GM23338 (cell line): ENCODE results near the gene C19orf25. TPM values are rescaled to one million over a fixed set of nuclear protein-coding genes. Genes with fewer than 3 reads are reported as not detected.

Experiments
- ATAC-seq: fragments of 200-7000 bp; cut with Tn5 transposase; 3 replicates; pipeline ENCODE4 v1.9.1; 2020
- DNase-seq: peaks from one replicate; pipeline ENCODE4 v3.0.0-alpha.2; 2015; ENCODE audit warnings: low spot score
- H2AFZ ChIP-seq: fragments of 200-600 bp; sonication (generic); 2 replicates; pipeline ENCODE4 v1.8.0; 2016; ENCODE audit warnings: antibody characterized with exemption, mild to moderate bottlenecking, moderate library complexity
- H3F3A ChIP-seq: fragments of 200-600 bp; sonication (generic); replicated peaks from 2 replicates; pipeline ENCODE4 v1.8.0; 2017; ENCODE audit warnings: antibody characterized with exemption, mixed run types, low read depth
- H3K27ac ChIP-seq: fragments of 200-600 bp; sonication (generic); 2 replicates; pipeline ENCODE4 v1.6.1; 2016; ENCODE audit warnings: low read depth
- H3K27me3 ChIP-seq: fragments of 200-600 bp; sonication (generic); 2 replicates; pipeline ENCODE4 v1.8.0; 2016; ENCODE audit warnings: mild to moderate bottlenecking, mixed run types, moderate library complexity; ENCODE audit not compliant: insufficient read depth
- H3K36me3 ChIP-seq: fragments of 200-600 bp; sonication (generic); 2 replicates; pipeline ENCODE4 v1.8.0; 2016; ENCODE audit warnings: mild to moderate bottlenecking; ENCODE audit not compliant: insufficient read depth
- H3K4me1 ChIP-seq: fragments of 200-600 bp; sonication (generic); 2 replicates; pipeline ENCODE4 v1.8.0; 2016; ENCODE audit warnings: mild to moderate bottlenecking, moderate library complexity; ENCODE audit not compliant: insufficient read depth
- H3K4me2 ChIP-seq: fragments of 200-600 bp; sonication (generic); 2 replicates; pipeline ENCODE4 v1.7.1; 2017; ENCODE audit warnings: mixed run types
- H3K4me3 ChIP-seq: fragments of 200-600 bp; sonication (generic); 2 replicates; pipeline ENCODE4 v1.6.1; 2016; ENCODE audit warnings: mixed run types
- H3K79me2 ChIP-seq: fragments of 200-600 bp; sonication (generic); replicated peaks from 2 replicates; pipeline ENCODE4 v1.8.0; 2017; ENCODE audit warnings: mild to moderate bottlenecking; ENCODE audit not compliant: insufficient read depth
- H3K9me2 ChIP-seq: fragments of 200-600 bp; sonication (generic); 2 replicates; pipeline ENCODE4 v1.8.0; 2017; ENCODE audit not compliant: insufficient read depth
- H4K20me1 ChIP-seq: fragments of 200-600 bp; sonication (generic); replicated peaks from 2 replicates; pipeline ENCODE4 v1.8.0; 2017; ENCODE audit warnings: mild to moderate bottlenecking; ENCODE audit not compliant: insufficient read depth
- H3K27ac Mint-ChIP-seq: 2 replicates; pipeline ENCODE4 v1.8.0; 2020; ENCODE audit warnings: inconsistent platforms, mild to moderate bottlenecking, moderate library complexity, mixed read lengths
- H3K27me3 Mint-ChIP-seq: 3 replicates; pipeline ENCODE4 v1.8.0; 2022; ENCODE audit warnings: low read depth, mild to moderate bottlenecking, moderate library complexity, mixed read lengths, inconsistent platforms; ENCODE audit not compliant: insufficient read depth, poor library complexity
- H3K36me3 Mint-ChIP-seq: 3 replicates; pipeline ENCODE4 v1.8.0; 2021; ENCODE audit warnings: low read depth, mild to moderate bottlenecking, inconsistent platforms, moderate library complexity, mixed read lengths
- H3K4me1 Mint-ChIP-seq: 3 replicates; pipeline ENCODE4 v1.8.0; 2020; ENCODE audit warnings: mild to moderate bottlenecking, inconsistent platforms, mixed read lengths
- H3K4me3 Mint-ChIP-seq: 3 replicates; pipeline ENCODE4 v1.8.0; 2021; ENCODE audit warnings: moderate library complexity, mild to moderate bottlenecking, inconsistent platforms, mixed read lengths
- H3K9me3 Mint-ChIP-seq: 3 replicates; pipeline ENCODE4 v1.8.0; 2020; ENCODE audit warnings: moderate library complexity, mild to moderate bottlenecking, inconsistent platforms, mixed read lengths
- NANOG ChIP-seq: IDR thresholded peaks from 2 replicates; pipeline ENCODE4 v1.6.1; 2016; ENCODE audit warnings: antibody characterized with exemption, borderline replicate concordance
- STAT1 ChIP-seq: IDR thresholded peaks from one replicate; pipeline ENCODE4 v1.6.1; 2016; ENCODE audit warnings: antibody characterized with exemption; ENCODE audit not compliant: unreplicated experiment
- ZNF114 ChIP-seq: fragments of 250-450 bp; sonication (Bioruptor Pico); IDR thresholded peaks from 2 replicates; pipeline ENCODE4 v1.5.0; 2020; ENCODE audit warnings: mild to moderate bottlenecking, moderate library complexity
- polyA plus RNA-seq: library from polyadenylated mRNA; unstranded; fragments of >200 nt; fragmentation: Nextera tagmentation; extraction: Ambion mirVana; gene quantifications from 2 replicates; pipeline ENCODE4 v1.2.1, GENCODE V29; 2016
- total RNA-seq: library from RNA; depleted of rRNA; stranded (reverse); fragments of >200 nt; shearing (Covaris generic); gene quantifications from 2 replicates; pipeline ENCODE4 v1.2.3, GENCODE V29; 2014
- TF ChIP-seq, protein P1 (sequence below): IDR thresholded peaks from 2 replicates; pipeline ENCODE4 v1.6.1; 2016; ENCODE audit warnings: antibody characterized with exemption
- TF ChIP-seq, protein P2 (sequence below): fragments of 250-450 bp; sonication (Bioruptor Pico); IDR thresholded peaks from 2 replicates; pipeline ENCODE4 v1.5.0; 2020; ENCODE audit warnings: mild to moderate bottlenecking, moderate library complexity
- TF ChIP-seq, protein P3 (sequence below), 2 experiments: fragments of 200-600 bp in 1 of 2; sonication (generic) in 1 of 2; conservative IDR thresholded peaks; 2 replicates each; pipeline versions ENCODE4 v1.5.1 to v1.6.1; 2016 to 2017; ENCODE audit warnings: antibody characterized with exemption in 2 of 2, low read depth in 2 of 2, mild to moderate bottlenecking in 2 of 2, moderate library complexity in 1 of 2

The C19orf25 gene
- total and polyA plus RNA-seq, 2 experiments from 2014 or later = 43.5 to 61.1 TPM

DNA sequence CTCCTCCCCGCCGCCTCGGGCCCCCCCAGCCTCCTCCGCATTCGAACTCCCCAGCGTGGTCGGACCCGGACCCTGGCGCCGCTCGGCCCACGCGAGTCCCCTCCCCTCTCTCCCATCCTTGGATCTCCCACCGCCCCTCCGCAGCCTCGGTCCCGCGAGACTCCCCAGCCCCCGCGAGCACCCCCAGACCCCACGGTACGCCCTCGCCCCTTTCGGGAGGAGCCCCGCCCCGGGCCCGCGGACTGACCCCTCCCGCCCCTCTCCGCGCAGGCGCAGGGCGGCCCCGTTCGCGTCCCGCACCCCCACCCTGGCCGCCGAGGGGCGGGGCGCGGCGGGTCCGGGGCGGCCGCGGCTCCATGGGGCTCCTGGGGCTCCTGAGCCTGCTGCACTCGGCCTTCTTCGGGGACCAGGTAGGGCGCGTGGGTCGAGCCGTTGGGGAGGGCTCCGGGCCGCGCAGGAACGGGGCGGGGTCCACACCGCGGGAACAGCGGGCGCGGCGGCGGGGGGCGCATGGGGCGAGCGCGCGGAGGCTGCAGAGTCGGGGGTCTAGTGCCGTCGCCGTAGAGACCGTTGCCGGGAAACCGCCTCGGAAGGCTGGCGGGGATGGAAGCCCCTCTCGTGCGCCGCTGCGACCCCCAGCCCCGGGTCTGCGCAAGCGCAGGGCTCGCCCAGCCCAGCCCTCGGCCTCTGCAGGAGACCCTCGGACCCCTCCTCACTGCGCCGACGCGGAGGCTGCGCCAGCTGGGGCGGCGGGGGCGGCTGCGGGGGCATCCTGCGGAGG lies 32.9 kb downstream of the C19orf25 start:
- peak overlapping the region; percentile 78 for H3K4me2 ChIP-seq
- no peak overlapping the region for H3K27ac ChIP-seq
- Mint-ChIP-seq H3K9me3 (no peaks in the 10 kb centered on the region; the same call in 2 of the 3 replicates), H3K4me1 (peaks cover 34% of the 10 kb centered on the region), H3K27me3 (peaks cover 57% of the 10 kb centered on the region), H3K4me3 (no peak overlapping the region), H3K27ac (no peak overlapping the region), H3K36me3 (peaks cover 20% of the 10 kb centered on the region)
- 0 out of 2 replicates have a peak, but pooled peaks cover 3% of the 10 kb centered on the region for H3K79me2 ChIP-seq
- peak; percentile 13 for ATAC-seq
- peaks cover 21% of the 10 kb centered on the region; the same call in 1 of the 2 replicates for H3K4me1 ChIP-seq
- peak; percentile 75 for DNase-seq
- no peaks in the 10 kb centered on the region for H3K9me2 ChIP-seq
- H2AFZ ChIP-seq = no peak overlapping the region
- H3K36me3 ChIP-seq = peaks cover 5% of the 10 kb centered on the region
- H3K4me3 ChIP-seq = peak overlapping the region; percentile 83
- H4K20me1 ChIP-seq = peaks cover 12% of the 10 kb centered on the region
- no peak for TF ChIP-seq NANOG
- no peak for TF ChIP-seq ZNF114
- TF ChIP-seq, protein P1, sequence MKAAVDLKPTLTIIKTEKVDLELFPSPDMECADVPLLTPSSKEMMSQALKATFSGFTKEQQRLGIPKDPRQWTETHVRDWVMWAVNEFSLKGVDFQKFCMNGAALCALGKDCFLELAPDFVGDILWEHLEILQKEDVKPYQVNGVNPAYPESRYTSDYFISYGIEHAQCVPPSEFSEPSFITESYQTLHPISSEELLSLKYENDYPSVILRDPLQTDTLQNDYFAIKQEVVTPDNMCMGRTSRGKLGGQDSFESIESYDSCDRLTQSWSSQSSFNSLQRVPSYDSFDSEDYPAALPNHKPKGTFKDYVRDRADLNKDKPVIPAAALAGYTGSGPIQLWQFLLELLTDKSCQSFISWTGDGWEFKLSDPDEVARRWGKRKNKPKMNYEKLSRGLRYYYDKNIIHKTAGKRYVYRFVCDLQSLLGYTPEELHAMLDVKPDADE = no peak
- TF ChIP-seq, protein P2, sequence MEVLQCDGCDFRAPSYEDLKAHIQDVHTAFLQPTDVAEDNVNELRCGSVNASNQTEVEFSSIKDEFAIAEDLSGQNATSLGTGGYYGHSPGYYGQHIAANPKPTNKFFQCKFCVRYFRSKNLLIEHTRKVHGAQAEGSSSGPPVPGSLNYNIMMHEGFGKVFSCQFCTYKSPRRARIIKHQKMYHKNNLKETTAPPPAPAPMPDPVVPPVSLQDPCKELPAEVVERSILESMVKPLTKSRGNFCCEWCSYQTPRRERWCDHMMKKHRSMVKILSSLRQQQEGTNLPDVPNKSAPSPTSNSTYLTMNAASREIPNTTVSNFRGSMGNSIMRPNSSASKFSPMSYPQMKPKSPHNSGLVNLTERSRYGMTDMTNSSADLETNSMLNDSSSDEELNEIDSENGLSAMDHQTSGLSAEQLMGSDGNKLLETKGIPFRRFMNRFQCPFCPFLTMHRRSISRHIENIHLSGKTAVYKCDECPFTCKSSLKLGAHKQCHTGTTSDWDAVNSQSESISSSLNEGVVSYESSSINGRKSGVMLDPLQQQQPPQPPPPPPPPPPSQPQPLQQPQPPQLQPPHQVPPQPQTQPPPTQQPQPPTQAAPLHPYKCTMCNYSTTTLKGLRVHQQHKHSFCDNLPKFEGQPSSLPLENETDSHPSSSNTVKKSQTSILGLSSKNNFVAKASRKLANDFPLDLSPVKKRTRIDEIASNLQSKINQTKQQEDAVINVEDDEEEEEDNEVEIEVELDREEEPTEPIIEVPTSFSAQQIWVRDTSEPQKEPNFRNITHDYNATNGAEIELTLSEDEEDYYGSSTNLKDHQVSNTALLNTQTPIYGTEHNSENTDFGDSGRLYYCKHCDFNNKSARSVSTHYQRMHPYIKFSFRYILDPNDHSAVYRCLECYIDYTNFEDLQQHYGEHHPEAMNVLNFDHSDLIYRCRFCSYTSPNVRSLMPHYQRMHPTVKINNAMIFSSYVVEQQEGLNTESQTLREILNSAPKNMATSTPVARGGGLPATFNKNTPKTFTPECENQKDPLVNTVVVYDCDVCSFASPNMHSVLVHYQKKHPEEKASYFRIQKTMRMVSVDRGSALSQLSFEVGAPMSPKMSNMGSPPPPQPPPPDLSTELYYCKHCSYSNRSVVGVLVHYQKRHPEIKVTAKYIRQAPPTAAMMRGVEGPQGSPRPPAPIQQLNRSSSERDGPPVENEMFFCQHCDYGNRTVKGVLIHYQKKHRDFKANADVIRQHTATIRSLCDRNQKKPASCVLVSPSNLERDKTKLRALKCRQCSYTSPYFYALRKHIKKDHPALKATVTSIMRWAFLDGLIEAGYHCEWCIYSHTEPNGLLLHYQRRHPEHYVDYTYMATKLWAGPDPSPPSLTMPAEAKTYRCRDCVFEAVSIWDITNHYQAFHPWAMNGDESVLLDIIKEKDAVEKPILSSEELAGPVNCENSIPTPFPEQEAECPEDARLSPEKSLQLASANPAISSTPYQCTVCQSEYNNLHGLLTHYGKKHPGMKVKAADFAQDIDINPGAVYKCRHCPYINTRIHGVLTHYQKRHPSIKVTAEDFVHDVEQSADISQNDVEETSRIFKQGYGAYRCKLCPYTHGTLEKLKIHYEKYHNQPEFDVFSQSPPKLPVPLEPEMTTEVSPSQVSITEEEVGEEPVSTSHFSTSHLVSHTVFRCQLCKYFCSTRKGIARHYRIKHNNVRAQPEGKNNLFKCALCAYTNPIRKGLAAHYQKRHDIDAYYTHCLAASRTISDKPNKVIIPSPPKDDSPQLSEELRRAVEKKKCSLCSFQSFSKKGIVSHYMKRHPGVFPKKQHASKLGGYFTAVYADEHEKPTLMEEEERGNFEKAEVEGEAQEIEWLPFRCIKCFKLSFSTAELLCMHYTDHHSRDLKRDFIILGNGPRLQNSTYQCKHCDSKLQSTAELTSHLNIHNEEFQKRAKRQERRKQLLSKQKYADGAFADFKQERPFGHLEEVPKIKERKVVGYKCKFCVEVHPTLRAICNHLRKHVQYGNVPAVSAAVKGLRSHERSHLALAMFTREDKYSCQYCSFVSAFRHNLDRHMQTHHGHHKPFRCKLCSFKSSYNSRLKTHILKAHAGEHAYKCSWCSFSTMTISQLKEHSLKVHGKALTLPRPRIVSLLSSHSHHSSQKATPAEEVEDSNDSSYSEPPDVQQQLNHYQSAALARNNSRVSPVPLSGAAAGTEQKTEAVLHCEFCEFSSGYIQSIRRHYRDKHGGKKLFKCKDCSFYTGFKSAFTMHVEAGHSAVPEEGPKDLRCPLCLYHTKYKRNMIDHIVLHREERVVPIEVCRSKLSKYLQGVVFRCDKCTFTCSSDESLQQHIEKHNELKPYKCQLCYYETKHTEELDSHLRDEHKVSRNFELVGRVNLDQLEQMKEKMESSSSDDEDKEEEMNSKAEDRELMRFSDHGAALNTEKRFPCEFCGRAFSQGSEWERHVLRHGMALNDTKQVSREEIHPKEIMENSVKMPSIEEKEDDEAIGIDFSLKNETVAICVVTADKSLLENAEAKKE (CRISPR knock-in tag) = no peak
- TF ChIP-seq, protein P3, sequence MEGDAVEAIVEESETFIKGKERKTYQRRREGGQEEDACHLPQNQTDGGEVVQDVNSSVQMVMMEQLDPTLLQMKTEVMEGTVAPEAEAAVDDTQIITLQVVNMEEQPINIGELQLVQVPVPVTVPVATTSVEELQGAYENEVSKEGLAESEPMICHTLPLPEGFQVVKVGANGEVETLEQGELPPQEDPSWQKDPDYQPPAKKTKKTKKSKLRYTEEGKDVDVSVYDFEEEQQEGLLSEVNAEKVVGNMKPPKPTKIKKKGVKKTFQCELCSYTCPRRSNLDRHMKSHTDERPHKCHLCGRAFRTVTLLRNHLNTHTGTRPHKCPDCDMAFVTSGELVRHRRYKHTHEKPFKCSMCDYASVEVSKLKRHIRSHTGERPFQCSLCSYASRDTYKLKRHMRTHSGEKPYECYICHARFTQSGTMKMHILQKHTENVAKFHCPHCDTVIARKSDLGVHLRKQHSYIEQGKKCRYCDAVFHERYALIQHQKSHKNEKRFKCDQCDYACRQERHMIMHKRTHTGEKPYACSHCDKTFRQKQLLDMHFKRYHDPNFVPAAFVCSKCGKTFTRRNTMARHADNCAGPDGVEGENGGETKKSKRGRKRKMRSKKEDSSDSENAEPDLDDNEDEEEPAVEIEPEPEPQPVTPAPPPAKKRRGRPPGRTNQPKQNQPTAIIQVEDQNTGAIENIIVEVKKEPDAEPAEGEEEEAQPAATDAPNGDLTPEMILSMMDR (conservative IDR thresholded peaks at IDR 0.05; ENCODE audit: low read depth in 2 of 2) = no peak
- no peak for TF ChIP-seq STAT1
- H3F3A ChIP-seq = peaks cover 52% of the 10 kb centered on the region
- H3K27me3 ChIP-seq = peaks cover 44% of the 10 kb centered on the region
